Kidney (tissue), 22 donors: Measurements from ENCODE around the gene NXPE3. TPM values are rescaled to one million over a fixed set of nuclear protein-coding genes. Genes with fewer than 3 reads are reported as not detected.

Experiments
- DNase-seq, 5 donors: peaks; one replicate each; pipeline ENCODE4 v3.0.0-alpha.2; 2013 to 2020
- FAIRE-seq: peaks from 2 replicates; lab custom pipeline; 2012; peaks lifted over from hg19 to GRCh38; lab: Jason Lieb, UNC
- H3K27ac ChIP-seq, 2 donors: one replicate each; pipeline ENCODE4 v1.7.0; 2013; ENCODE audit warnings: low read depth in 2 of 2, low read length in 2 of 2, inconsistent platforms in 1 of 2
- H3K27me3 ChIP-seq: one replicate; pipeline ENCODE4 v1.7.1; 2013; ENCODE audit warnings: low read length, inconsistent platforms; ENCODE audit not compliant: control insufficient read depth, insufficient read depth
- H3K36me3 ChIP-seq, 3 donors: one replicate each; pipeline versions ENCODE4 v1.7.0 to v1.7.1; 2013; ENCODE audit warnings: low read length in 3 of 3, control low read depth in 1 of 3, inconsistent platforms in 1 of 3; ENCODE audit not compliant: insufficient read depth in 3 of 3, control insufficient read depth in 2 of 3
- H3K4me1 ChIP-seq, 3 donors: one replicate each; pipeline versions ENCODE4 v1.7.0 to v1.7.1; 2013; ENCODE audit warnings: low read length in 3 of 3, inconsistent platforms in 1 of 3, low read depth in 1 of 3; ENCODE audit not compliant: control insufficient read depth in 2 of 3, insufficient read depth in 2 of 3
- H3K4me3 ChIP-seq, 3 donors: one replicate each; pipeline versions ENCODE4 v1.7.0 to v1.8.1; 2013; ENCODE audit warnings: low read length in 3 of 3, control low read depth in 1 of 3, inconsistent platforms in 1 of 3
- H3K9ac ChIP-seq, 3 donors: one replicate each; pipeline versions ENCODE4 v1.7.0 to v1.7.1; 2013; ENCODE audit warnings: low read length in 3 of 3, control low read depth in 1 of 3, inconsistent platforms in 1 of 3
- H3K9me3 ChIP-seq, 3 donors: one replicate each; pipeline versions ENCODE4 v1.7.0 to v1.7.1; 2013; ENCODE audit warnings: low read length in 3 of 3, control low read depth in 1 of 3, inconsistent platforms in 1 of 3; ENCODE audit not compliant: control insufficient read depth in 2 of 3, insufficient read depth in 1 of 3
- CTCF ChIP-seq: IDR thresholded peaks from 3 replicates; pipeline ENCODE4 v1.5.1; 2012; ENCODE audit warnings: mild to moderate bottlenecking, moderate library complexity, borderline replicate concordance; ENCODE audit not compliant: insufficient read depth; ENCODE audit errors: extremely low read depth
- intact Hi-C: fragments of 100-400 bp; cut with DNase I; formaldehyde crosslinking; loops from one replicate; pipeline ENCODE4 v1.11.1; 2022
- long read RNA-seq, 10 donors: library from polyadenylated mRNA in 1 of 10; unstranded in 1 of 10; transcript quantifications; one replicate each; pipeline ENCODE4 v2.0.0 and lab custom pipeline, GENCODE V29; 2021 to 2026
- polyA plus RNA-seq: library from polyadenylated mRNA; stranded (reverse); fragments of 350-450 nt; fragmentation: Illumina TruSeq; extraction: RNeasy Lipid Tissue Mini Kit (QIAGEN cat#74804); gene quantifications from one replicate; pipeline ENCODE4 v1.2.3, GENCODE V29; 2014; ENCODE audit warnings: low read depth, low replicate concordance; ENCODE audit not compliant: insufficient read depth
- total RNA-seq: library from RNA; stranded (reverse); fragmentation: NEBNext Ultra II Directional; extraction: Animal tissue kit (Norgen Biotek cat#: 25700); gene quantifications from one replicate; pipeline ENCODE4 v1.2.1, GENCODE V29; 2021
- donor health status: control.
- donor health status: control.
- donor health status: control.
- donor health status: control.
- donor health status: control.
- donor health status: DM: yes; HTN: yes; CAD: no.
- donor health status: Normal renal cell carcinoma (clear cell type).

The NXPE3 gene
- 13.3 TPM for total RNA-seq
- 4.9 TPM for polyA plus RNA-seq
- long read RNA-seq, donor 1, result 0 reads
- long read RNA-seq, donor 2, result 0 reads
- long read RNA-seq, donor 3, result 0 reads
- long read RNA-seq, donor 4, partial matches to known transcripts, result 0 of 1 reads
- long read RNA-seq, donor 4, other reads (novel, unspliced or antisense), result 0 of 1 reads
- long read RNA-seq, donor 5, result 0 reads
- long read RNA-seq, donor 6, result 0 reads
- long read RNA-seq, donor 7, full-length matches to known transcripts, result 5 of 15 reads
- long read RNA-seq, donor 7, partial matches to known transcripts, result 0 of 15 reads
- long read RNA-seq, donor 7, other reads (novel, unspliced or antisense), result 10 of 15 reads
- long read RNA-seq, donor 8, result 0 reads
- long read RNA-seq, donor 9, result 0 reads
- long read RNA-seq, donor 10, result 0 reads

DNA sequence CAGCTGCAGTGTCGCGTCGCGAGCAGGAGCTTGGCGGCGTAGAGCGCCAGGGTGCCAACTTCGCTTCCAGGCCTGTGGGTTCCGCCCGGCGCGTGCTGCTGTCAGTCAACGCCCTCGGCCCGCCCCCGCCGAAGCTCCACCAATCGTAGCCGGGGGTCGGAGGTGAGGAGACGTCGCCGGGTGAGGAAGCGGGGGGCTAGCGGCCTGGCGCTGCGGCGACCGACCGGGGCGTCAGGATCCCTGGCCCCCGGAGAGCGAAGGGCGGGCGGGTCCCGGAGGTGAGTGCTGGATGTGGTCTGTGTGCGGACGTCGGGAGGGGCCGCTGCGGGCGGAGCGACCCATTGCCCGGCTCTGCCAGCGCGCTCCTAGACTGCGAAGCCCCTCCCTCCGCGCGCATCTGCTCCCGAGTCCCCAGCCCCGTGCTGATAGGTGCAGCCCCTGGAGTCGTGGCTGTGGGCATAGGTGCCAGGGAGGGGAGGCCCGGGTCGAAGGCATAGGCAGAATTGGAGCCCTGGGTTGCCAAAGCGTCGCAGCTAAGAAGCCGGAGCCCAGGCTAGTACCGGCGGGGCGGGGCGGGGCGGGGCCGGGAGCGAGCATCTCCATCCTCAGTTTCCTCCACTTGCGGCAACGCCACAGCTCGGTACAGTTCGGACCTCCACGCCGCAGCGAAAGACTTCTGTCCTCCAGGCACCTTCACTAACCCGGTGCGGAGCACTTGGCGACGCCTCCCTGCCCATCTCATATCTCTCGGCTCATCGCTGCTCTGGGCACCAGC lies at the start of gene NXPE3:
Gene NXPE3, plus strand, starts transcription at position 165 of the 775 bp plus-strand sequence. CDS start 6,386 bp downstream, outside the sequence.
- no peak for TF ChIP-seq CTCF
- Histone ChIP-seq H3K4me1 (peaks cover 0 to 8% (median 3%) of the 10 kb centered on the region in 3 donors), H3K9ac (peak within 1 kb of the TSS; percentile 65 to 82 (median 73)), H3K36me3 (peaks cover under 1 to 5% (median 4%) of the 10 kb centered on the region in 3 donors), H3K4me3 (peak within 1 kb of the TSS; percentile 83 to 86 (median 84)), H3K9me3 (no peaks in the 10 kb centered on the region), H3K27me3 (no peaks in the 10 kb centered on the region), H3K27ac (peak within 1 kb of the TSS; percentile 63 to 71)
- FAIRE-seq (no peak), DNase-seq (peak; percentile 88 to 96 (median 89))
- intact Hi-C loops, result no loop called here

- no peak overlapping the region for H3K27ac ChIP-seq
- no peak for TF ChIP-seq CTCF
- H3K9ac ChIP-seq, result no peak overlapping the region
- peaks cover 0 to 3% (median 0%) of the 10 kb centered on the region in 3 donors for H3K4me1 ChIP-seq
- FAIRE-seq, result no peak
- no peak for DNase-seq
- intact Hi-C loops, result no loop called here
- H3K36me3 ChIP-seq, result peaks cover 6 to 16% (median 11%) of the 10 kb centered on the region in 3 donors
- no peak overlapping the region for H3K4me3 ChIP-seq
- no peaks in the 10 kb centered on the region for H3K9me3 ChIP-seq
- H3K27me3 ChIP-seq, result no peaks in the 10 kb centered on the region
Observed at GRCh38 chr3:101729586-101729985, 49.4 kb upstream of the NXPE3 start.

DNA sequence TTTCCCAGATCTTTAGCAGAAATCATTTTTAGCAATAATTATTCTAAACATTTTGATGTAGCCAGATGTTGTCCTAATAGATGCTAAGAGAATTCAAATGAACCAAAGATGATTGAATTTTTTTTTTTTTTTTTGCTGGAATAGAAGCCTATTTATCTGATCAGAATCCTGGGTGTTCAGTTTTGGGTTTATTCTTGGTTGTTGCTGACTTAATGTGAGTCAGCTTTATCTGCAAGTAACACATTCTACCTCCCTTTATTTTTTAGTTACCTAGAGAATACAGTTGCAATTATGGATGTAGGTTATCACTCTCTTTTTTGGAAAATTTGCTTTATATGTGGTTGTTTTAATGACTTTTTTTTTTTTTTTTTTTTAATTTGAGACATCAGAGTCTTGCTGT lies 48.2 kb upstream of the NXPE3 start:
- intact Hi-C loops, result no loop called here

More for the DNA sequence above, 48.2 kb upstream of the NXPE3 start:
- Histone ChIP-seq H3K27ac (no peak overlapping the region), H3K27me3 (no peaks in the 10 kb centered on the region), H3K36me3 (peaks cover 10 to 19% (median 11%) of the 10 kb centered on the region in 3 donors), H3K4me3 (no peak overlapping the region), H3K4me1 (no peaks in the 10 kb centered on the region), H3K9me3 (no peaks in the 10 kb centered on the region), H3K9ac (no peak overlapping the region)
- TF ChIP-seq CTCF, result no peak
- DNase-seq, result no peak
- no peak for FAIRE-seq
